ENCODE data around the gene CD36. TPM values are rescaled to one million over a fixed set of nuclear protein-coding genes. Genes with fewer than 3 reads are reported as not detected.

The CD36 gene
- total RNA-seq, 1 donor from 2014 or later: not detected

- intact Hi-C loops (cut with micrococcal nuclease): loop anchor here (1.0 to 10.0 kb wide), 2 partner anchors 771 to 1876 kb away; no protein-coding TSS in a partner anchor
These were observed 60.7 kb downstream of the CD36 start for GRCh38 chr7:80699045-80699638.

GRCh38 chr7:80699721-80700256, 61.3 kb downstream of the CD36 start:
- intact Hi-C loops (cut with micrococcal nuclease): loop anchor here (1.0 to 10.0 kb wide), 2 partner anchors 771 to 1875 kb away; no protein-coding TSS in a partner anchor

GRCh38 chr7:80703272-80703671, 64.8 kb downstream of the CD36 start:
- intact Hi-C loops (cut with micrococcal nuclease): no loop called here

GRCh38 chr7:80705130-80705781, 66.8 kb downstream of the CD36 start:
- intact Hi-C loops (cut with micrococcal nuclease): no loop called here

- intact Hi-C loops (cut with micrococcal nuclease): no loop called here
These were observed 68.9 kb downstream of the CD36 start for GRCh38 chr7:80707318-80707717.

- intact Hi-C loops (cut with micrococcal nuclease): no loop called here
These were observed 69.7 kb downstream of the CD36 start for GRCh38 chr7:80708123-80708522.

GRCh38 chr7:80711531-80711930, 73.1 kb downstream of the CD36 start:
- intact Hi-C loops (cut with micrococcal nuclease): no loop called here

GRCh38 chr7:80719261-80719660, 80.8 kb downstream of the CD36 start:
- intact Hi-C loops (cut with micrococcal nuclease): no loop called here

- intact Hi-C loops (cut with micrococcal nuclease): no loop called here
These were observed 81.7 kb downstream of the CD36 start for GRCh38 chr7:80720146-80720545.

- intact Hi-C loops (cut with micrococcal nuclease): no loop called here
These were observed 83.6 kb downstream of the CD36 start for GRCh38 chr7:80721883-80722615.

- intact Hi-C loops (cut with micrococcal nuclease): no loop called here
These were observed 84.3 kb downstream of the CD36 start for GRCh38 chr7:80722616-80723195.

GRCh38 chr7:80724249-80724871, 85.9 kb downstream of the CD36 start:
- intact Hi-C loops (cut with micrococcal nuclease): no loop called here

- intact Hi-C loops (cut with micrococcal nuclease): no loop called here
These were observed 86.8 kb downstream of the CD36 start for GRCh38 chr7:80725181-80725611.

Other genes with a start within 250 kb of the CD36 start
- not detected in 2 replicates for gene GNAT3, start 126.6 kb upstream of the CD36 start, total RNA-seq